SU-DHL-6 (cell line): Measurements from ENCODE around the gene RD3L.

Experiments
- H2AFZ ChIP-seq: fragments of 200-600 bp; sonication (generic); 2 replicates; pipeline ENCODE4 v1.6.1; 2014; ENCODE audit warnings: low read depth, mild to moderate bottlenecking, moderate library complexity, mixed read lengths, antibody characterized with exemption, low read length; ENCODE audit not compliant: severe bottlenecking
- H3F3A ChIP-seq: fragments of 200-600 bp; shearing (Covaris generic); 2 replicates; pipeline ENCODE4 v1.6.0; 2016; ENCODE audit warnings: antibody characterized with exemption, mild to moderate bottlenecking; ENCODE audit not compliant: insufficient read depth
- H3K27ac ChIP-seq: fragments of 200-600 bp; sonication (generic); 2 replicates; pipeline ENCODE4 v1.5.1; 2016; ENCODE audit warnings: low read depth, mild to moderate bottlenecking, low read length, moderate library complexity, mixed read lengths
- H3K27me3 ChIP-seq: fragments of 200-600 bp; sonication (generic), shearing (Covaris generic); 2 replicates; pipeline ENCODE4 v1.6.0; 2014; ENCODE audit warnings: mild to moderate bottlenecking, low read length
- H3K36me3 ChIP-seq: fragments of 200-600 bp; sonication (generic); 2 replicates; pipeline ENCODE4 v1.6.1; 2014; ENCODE audit warnings: mild to moderate bottlenecking, low read length, mixed read lengths
- H3K4me2 ChIP-seq: fragments of 300-600, 200-600 bp; shearing (Covaris generic), sonication (generic); 2 replicates; pipeline ENCODE4 v1.6.0; 2014; ENCODE audit warnings: low read length, low read depth, mild to moderate bottlenecking; ENCODE audit not compliant: poor library complexity, severe bottlenecking
- H3K4me3 ChIP-seq: fragments of 200-600 bp; sonication (generic); 2 replicates; pipeline ENCODE4 v1.5.1; 2014; ENCODE audit warnings: antibody characterized with exemption, low read length, mild to moderate bottlenecking, mixed read lengths; ENCODE audit not compliant: insufficient read depth, poor library complexity, severe bottlenecking
- H3K79me2 ChIP-seq: fragments of 200-600 bp; sonication (generic); 2 replicates; pipeline ENCODE4 v1.6.1; 2014; ENCODE audit warnings: mild to moderate bottlenecking, low read length, moderate library complexity; ENCODE audit not compliant: insufficient read depth
- H3K9ac ChIP-seq: fragments of 200-600 bp; sonication (generic); 2 replicates; pipeline ENCODE4 v1.7.0; 2014; ENCODE audit warnings: mild to moderate bottlenecking, low read length
- H3K9me2 ChIP-seq: fragments of 200-600 bp; sonication (generic); replicated peaks from 2 replicates; pipeline ENCODE4 v1.6.1; 2014; ENCODE audit warnings: low read length; ENCODE audit not compliant: insufficient read depth
- H3K9me3 ChIP-seq: fragments of 200-600 bp; sonication (generic); 2 replicates; pipeline ENCODE4 v1.6.1; 2014; ENCODE audit warnings: low read length, mixed read lengths; ENCODE audit not compliant: insufficient read depth
- H4K20me1 ChIP-seq: fragments of 200-600 bp; sonication (generic); 2 replicates; pipeline ENCODE4 v1.6.1; 2014; ENCODE audit warnings: low read depth, mild to moderate bottlenecking, antibody characterized with exemption, low read length, moderate library complexity, mixed read lengths
- CTCF ChIP-seq: fragments of 200-600 bp; sonication (generic); IDR thresholded peaks from one replicate; pipeline ENCODE4 v1.5.1; 2017; ENCODE audit warnings: antibody characterized with exemption, mild to moderate bottlenecking, low read length, moderate library complexity; ENCODE audit not compliant: insufficient read depth, poor library complexity, severe bottlenecking
- EZH2phosphoT487 ChIP-seq: fragments of 200-600 bp; sonication (generic), shearing (Covaris generic); conservative IDR thresholded peaks from 2 replicates; pipeline ENCODE4 v1.6.1; 2018; ENCODE audit warnings: mild to moderate bottlenecking, antibody characterized with exemption, low read length, moderate library complexity, mixed read lengths

Gene RD3L

GRCh38 chr14:103935102-103935501 is 7.2 kb downstream of the RD3L start:
- H3K27ac ChIP-seq = no peak overlapping the region
- no peaks in the 10 kb centered on the region for H3K9me3 ChIP-seq
- TF ChIP-seq CTCF (no peak), EZH2phosphoT487 (no peak)
- no peaks in the 10 kb centered on the region for H3K79me2 ChIP-seq
- no peaks in the 10 kb centered on the region for H3K9me2 ChIP-seq
- H3F3A ChIP-seq = no peaks in the 10 kb centered on the region
- no peak overlapping the region for H3K4me2 ChIP-seq
- H3K27me3 ChIP-seq = no peaks in the 10 kb centered on the region
- no peaks in the 10 kb centered on the region for H3K36me3 ChIP-seq
- H3K9ac ChIP-seq = no peak overlapping the region
- no peak overlapping the region for H2AFZ ChIP-seq
- H3K4me3 ChIP-seq = no peak overlapping the region
- H4K20me1 ChIP-seq = no peaks in the 10 kb centered on the region

- Histone ChIP-seq H2AFZ (no peak overlapping the region), H3K4me3 (no peak overlapping the region), H3F3A (no peaks in the 10 kb centered on the region), H3K4me2 (no peak overlapping the region), H4K20me1 (no peaks in the 10 kb centered on the region), H3K79me2 (no peaks in the 10 kb centered on the region), H3K9ac (no peak overlapping the region), H3K27me3 (no peaks in the 10 kb centered on the region), H3K9me3 (no peaks in the 10 kb centered on the region), H3K27ac (no peak overlapping the region), H3K9me2 (no peaks in the 10 kb centered on the region), H3K36me3 (no peaks in the 10 kb centered on the region)
- TF ChIP-seq EZH2phosphoT487 (no peak), CTCF (no peak)
Measured at GRCh38 chr14:103932791-103933490, 9.4 kb downstream of the RD3L start.

- Histone ChIP-seq H4K20me1 (no peaks in the 10 kb centered on the region), H3K9me2 (no peaks in the 10 kb centered on the region), H2AFZ (no peak overlapping the region), H3K4me2 (no peak overlapping the region), H3K79me2 (no peaks in the 10 kb centered on the region), H3K27ac (no peak overlapping the region), H3K36me3 (no peaks in the 10 kb centered on the region), H3K9ac (no peak overlapping the region), H3K4me3 (no peak overlapping the region), H3F3A (no peaks in the 10 kb centered on the region), H3K9me3 (no peaks in the 10 kb centered on the region), H3K27me3 (no peaks in the 10 kb centered on the region)
- TF ChIP-seq CTCF (no peak), EZH2phosphoT487 (no peak)
Measured at GRCh38 chr14:103931422-103931821, 10.9 kb downstream of the RD3L start.
